DND-41 (cell line): Measurements from ENCODE around the gene APBB2.

Experiments used
- EZH2 ChIP-seq: IDR thresholded peaks from 3 replicates; pipeline ENCODE4 v1.6.1; 2012; ENCODE audit warnings: borderline replicate concordance, low read depth, mild to moderate bottlenecking, moderate library complexity, low read length, inconsistent platforms; ENCODE audit not compliant: severe bottlenecking
- TF ChIP-seq, protein P1 (sequence below): IDR thresholded peaks from 2 replicates; pipeline ENCODE4 v1.5.1; 2012; ENCODE audit warnings: borderline replicate concordance, low read length, moderate library complexity, mild to moderate bottlenecking; ENCODE audit not compliant: poor library complexity, severe bottlenecking; ENCODE audit errors: extremely low read depth

DNA sequence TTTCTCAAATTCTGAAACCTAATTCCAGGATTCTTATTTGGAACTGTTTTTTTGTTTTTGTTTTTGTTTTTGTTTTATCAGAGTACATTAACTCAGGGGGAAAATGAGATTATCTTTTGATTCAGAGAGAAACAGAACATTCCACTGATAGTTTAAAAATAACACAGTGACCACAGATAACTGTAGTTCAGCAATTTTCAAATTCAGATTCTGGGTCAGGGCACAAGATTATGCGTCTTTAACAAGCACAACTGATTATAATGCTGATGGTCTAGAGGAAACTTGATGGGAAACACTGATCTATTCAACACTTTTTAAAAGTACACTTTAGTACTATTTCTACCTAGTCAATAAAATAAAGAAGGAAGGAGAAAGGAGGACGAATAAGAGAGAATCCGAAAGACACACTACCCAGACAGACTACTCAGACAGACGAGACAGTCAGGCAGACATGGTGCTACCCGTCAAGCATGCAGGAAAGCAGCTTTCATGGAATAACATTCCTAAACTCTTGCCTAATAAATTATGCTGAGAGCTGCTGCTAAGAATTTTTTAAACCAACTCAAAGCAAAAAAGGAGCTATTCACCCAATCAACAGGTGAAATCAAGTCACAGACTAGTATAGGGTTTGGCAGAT is 59.0 kb downstream of the APBB2 start:
- no peak for TF ChIP-seq EZH2
- TF ChIP-seq, protein P1, sequence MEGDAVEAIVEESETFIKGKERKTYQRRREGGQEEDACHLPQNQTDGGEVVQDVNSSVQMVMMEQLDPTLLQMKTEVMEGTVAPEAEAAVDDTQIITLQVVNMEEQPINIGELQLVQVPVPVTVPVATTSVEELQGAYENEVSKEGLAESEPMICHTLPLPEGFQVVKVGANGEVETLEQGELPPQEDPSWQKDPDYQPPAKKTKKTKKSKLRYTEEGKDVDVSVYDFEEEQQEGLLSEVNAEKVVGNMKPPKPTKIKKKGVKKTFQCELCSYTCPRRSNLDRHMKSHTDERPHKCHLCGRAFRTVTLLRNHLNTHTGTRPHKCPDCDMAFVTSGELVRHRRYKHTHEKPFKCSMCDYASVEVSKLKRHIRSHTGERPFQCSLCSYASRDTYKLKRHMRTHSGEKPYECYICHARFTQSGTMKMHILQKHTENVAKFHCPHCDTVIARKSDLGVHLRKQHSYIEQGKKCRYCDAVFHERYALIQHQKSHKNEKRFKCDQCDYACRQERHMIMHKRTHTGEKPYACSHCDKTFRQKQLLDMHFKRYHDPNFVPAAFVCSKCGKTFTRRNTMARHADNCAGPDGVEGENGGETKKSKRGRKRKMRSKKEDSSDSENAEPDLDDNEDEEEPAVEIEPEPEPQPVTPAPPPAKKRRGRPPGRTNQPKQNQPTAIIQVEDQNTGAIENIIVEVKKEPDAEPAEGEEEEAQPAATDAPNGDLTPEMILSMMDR = no peak
